ENCODE data around the gene EXOC4. TPM values are rescaled to one million over a fixed set of nuclear protein-coding genes. Genes with fewer than 3 reads are reported as not detected.

Gene EXOC4
- total and polyA plus RNA-seq, 9 donors = 26.8 to 80.5 (median 70.7) TPM

DNA sequence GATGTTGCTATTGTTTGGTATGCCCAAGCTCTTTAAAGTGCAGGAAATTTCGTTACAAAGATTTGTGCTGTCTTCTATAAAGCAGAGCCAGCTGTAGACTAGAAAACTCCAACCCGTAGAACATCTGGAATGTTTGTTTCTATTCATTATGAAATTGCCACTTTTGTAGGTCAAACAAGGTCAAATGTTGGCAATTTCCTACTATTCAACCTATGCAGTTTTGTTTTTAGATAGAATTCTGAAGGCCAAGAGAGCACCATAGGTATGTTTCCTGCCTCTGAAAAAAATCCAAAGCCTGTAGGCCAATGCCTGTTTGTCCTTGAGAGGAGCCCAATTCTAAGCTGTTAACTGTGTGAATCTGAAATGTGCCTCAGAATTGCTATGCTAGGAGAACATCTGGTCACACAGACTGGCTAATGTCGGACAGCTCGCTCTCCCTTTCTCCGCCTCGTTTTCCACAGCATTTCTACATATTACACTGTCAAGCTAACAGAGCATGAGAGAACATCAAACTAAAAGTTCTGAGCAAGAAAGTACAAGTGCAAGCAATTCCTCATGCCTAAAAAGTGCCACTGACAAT lies 607.1 kb downstream of the EXOC4 start:
- H3K27me3 ChIP-seq = no peaks in the 10 kb centered on the region
- no peak overlapping the region for H3K27ac ChIP-seq
- intact Hi-C loops (cut with DNase I) = no loop called here
- TF ChIP-seq POLR2A (IDR thresholded peaks at IDR 0.05) (no peak), EP300 (IDR thresholded peaks at IDR 0.05) (no peak)
- TF ChIP-seq, protein P1, sequence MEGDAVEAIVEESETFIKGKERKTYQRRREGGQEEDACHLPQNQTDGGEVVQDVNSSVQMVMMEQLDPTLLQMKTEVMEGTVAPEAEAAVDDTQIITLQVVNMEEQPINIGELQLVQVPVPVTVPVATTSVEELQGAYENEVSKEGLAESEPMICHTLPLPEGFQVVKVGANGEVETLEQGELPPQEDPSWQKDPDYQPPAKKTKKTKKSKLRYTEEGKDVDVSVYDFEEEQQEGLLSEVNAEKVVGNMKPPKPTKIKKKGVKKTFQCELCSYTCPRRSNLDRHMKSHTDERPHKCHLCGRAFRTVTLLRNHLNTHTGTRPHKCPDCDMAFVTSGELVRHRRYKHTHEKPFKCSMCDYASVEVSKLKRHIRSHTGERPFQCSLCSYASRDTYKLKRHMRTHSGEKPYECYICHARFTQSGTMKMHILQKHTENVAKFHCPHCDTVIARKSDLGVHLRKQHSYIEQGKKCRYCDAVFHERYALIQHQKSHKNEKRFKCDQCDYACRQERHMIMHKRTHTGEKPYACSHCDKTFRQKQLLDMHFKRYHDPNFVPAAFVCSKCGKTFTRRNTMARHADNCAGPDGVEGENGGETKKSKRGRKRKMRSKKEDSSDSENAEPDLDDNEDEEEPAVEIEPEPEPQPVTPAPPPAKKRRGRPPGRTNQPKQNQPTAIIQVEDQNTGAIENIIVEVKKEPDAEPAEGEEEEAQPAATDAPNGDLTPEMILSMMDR (IDR thresholded peaks at IDR 0.05) = no peak
- H3K4me1 ChIP-seq (ENCODE audit: insufficient read depth) = peaks cover 5% of the 10 kb centered on the region
- H3K4me3 ChIP-seq = no peak overlapping the region
- DNase-seq = no peak
- 22 to 47% (median 22%) methylated on average over 6 of the region's 6 CpGs for WGBS, 3 donors
- H3K36me3 ChIP-seq = no peaks in the 10 kb centered on the region
- H3K9me3 ChIP-seq = no peaks in the 10 kb centered on the region

DNA sequence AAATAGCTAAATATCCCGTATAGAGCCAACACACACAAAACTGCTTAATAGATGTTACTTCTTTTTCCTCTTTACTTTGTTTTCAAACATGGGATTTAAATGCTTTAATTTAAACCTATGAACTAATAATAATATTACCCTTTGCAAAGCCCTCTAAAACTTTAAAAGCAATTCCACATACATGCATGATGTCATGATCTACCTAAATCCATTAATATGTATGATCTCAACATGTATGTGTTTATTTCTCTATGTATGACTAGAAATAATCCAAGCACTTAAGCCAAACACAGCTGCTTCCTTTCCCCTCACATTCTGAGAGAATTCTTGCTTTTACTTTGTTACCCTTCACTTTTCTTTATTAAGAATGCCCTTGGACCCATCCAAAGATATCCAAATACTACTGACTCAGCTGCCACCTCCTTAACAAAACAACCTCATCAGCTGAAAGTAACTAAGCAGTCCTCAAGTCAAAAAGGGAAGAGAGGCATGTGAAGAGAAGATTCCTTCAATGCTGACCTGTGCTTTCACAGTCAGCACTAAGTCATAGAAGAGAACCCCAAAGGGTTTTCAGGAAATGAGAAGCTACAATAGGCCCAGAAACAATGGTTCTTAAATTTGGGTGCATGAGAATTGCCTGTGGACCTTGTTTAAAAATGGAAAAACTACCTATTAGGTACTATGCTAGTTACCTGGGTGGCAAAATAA lies 607.9 kb downstream of the EXOC4 start:
- H3K4me1 ChIP-seq (ENCODE audit: insufficient read depth) = peaks cover 5% of the 10 kb centered on the region
- no peaks in the 10 kb centered on the region for H3K27me3 ChIP-seq
- H3K4me3 ChIP-seq = no peak overlapping the region
- H3K36me3 ChIP-seq = no peaks in the 10 kb centered on the region
- no peak for DNase-seq
- TF ChIP-seq, protein P1 (IDR thresholded peaks at IDR 0.05) = no peak
- no peak for TF ChIP-seq POLR2A (IDR thresholded peaks at IDR 0.05)
- TF ChIP-seq EP300 (IDR thresholded peaks at IDR 0.05) = no peak
- no peaks in the 10 kb centered on the region for H3K9me3 ChIP-seq
- intact Hi-C loops (cut with DNase I) = no loop called here
- no peak overlapping the region for H3K27ac ChIP-seq
- WGBS, 3 donors = 18 to 48% (median 35%) methylated on average over 1 of the region's 1 CpG

DNA sequence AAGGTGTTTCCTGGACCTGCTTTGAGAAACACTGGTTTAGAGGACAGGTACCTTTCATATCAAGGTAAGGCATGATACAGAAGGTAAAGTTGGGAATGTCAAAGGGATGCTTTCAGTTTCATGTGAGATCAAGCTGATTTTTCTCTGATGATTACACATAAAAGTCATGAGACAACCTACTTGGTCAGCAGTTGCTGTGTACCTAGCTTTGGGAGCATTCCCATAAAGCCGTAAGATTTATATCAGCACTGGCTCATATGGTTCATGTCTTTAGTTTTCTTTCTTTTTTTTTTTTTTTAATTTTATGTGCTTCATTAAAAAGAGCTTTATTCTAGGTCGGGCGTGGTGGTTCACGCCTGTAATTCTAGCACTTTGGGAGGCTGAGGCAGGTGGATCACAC lies 609.0 kb downstream of the EXOC4 start:
- no peak overlapping the region for H3K27ac ChIP-seq
- TF ChIP-seq POLR2A (IDR thresholded peaks at IDR 0.05) (no peak), EP300 (IDR thresholded peaks at IDR 0.05) (no peak)
- TF ChIP-seq, protein P1 (IDR thresholded peaks at IDR 0.05) = no peak
- no peaks in the 10 kb centered on the region for H3K36me3 ChIP-seq
- intact Hi-C loops (cut with DNase I) = no loop called here
- H3K4me1 ChIP-seq (ENCODE audit: insufficient read depth) = peaks cover 5% of the 10 kb centered on the region
- DNase-seq = no peak
- no peaks in the 10 kb centered on the region for H3K27me3 ChIP-seq
- no peak overlapping the region for H3K4me3 ChIP-seq
- no peaks in the 10 kb centered on the region for H3K9me3 ChIP-seq
- 97 to 99% (median 98%) methylated on average over 4 of the region's 4 CpGs for WGBS, 3 donors

DNA sequence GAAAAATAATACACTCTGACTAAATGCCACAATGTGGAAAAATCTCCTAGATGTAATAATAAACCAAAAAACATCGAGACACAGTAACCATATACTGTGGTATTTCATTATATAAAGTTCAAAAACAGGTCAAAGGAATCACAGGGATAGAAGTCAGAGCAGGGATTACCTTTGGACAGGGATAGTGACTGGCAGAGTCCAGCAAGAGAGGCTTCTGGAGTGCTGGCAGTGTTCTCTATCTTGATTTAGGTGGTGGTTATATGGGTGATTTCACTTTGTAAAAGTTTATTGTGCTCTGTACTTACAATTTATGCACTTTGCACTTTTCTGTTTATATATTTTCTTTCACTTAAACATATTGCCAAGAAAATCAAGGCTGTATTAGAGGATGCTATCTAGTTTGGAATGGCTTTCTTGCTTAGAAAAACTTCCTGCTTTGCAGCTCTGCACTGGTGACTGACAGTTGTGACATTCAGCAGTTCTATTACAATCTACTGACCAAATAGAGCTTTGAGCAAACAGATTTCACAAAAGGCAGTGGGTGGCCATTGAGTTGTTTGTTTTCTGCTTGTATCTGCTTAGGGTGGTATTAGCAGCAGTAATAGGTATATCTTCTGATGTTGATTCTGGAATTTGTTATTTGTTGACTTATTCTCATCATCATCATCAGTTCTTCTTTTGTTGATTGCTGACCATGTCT lies 610.6 kb downstream of the EXOC4 start:
- Histone ChIP-seq H3K27ac (no peak overlapping the region), H3K36me3 (no peaks in the 10 kb centered on the region), H3K4me3 (no peak overlapping the region), H3K9me3 (no peaks in the 10 kb centered on the region), H3K27me3 (no peaks in the 10 kb centered on the region), H3K4me1 (ENCODE audit: insufficient read depth) (peaks cover 5% of the 10 kb centered on the region)
- DNase-seq = no peak
- intact Hi-C loops (cut with DNase I) = no loop called here
- WGBS, 3 donors = 90 to 100% (median 92%) methylated on average over 1 of the region's 1 CpG
- TF ChIP-seq POLR2A (IDR thresholded peaks at IDR 0.05) = no peak
- no peak for TF ChIP-seq EP300 (IDR thresholded peaks at IDR 0.05)
- TF ChIP-seq, protein P1 (IDR thresholded peaks at IDR 0.05) = no peak

All from ovary (tissue), 9 donors.